HG03066 (cell line): Measurements from ENCODE around the gene SNRPD3.

Source experiments
- ATAC-seq: cut with Tn5 transposase; IDR thresholded peaks from one replicate; pipeline ENCODE4 v1.9.1; 2021; ENCODE audit warnings: low read depth; ENCODE audit not compliant: unreplicated experiment

SNRPD3 gene

GRCh38 chr22:24565077-24565476, 9.3 kb downstream of the SNRPD3 start:
- no peak for ATAC-seq

GRCh38 chr22:24566899-24567511, 11.2 kb downstream of the SNRPD3 start:
- ATAC-seq: no peak

- ATAC-seq: no peak
Measured at GRCh38 chr22:24567668-24568067, 11.9 kb downstream of the SNRPD3 start.

GRCh38 chr22:24571266-24571665, 15.5 kb downstream of the SNRPD3 start:
- no peak for ATAC-seq

GRCh38 chr22:24576778-24577177, 21.0 kb downstream of the SNRPD3 start:
- no peak for ATAC-seq

GRCh38 chr22:24578355-24579257, 22.8 kb downstream of the SNRPD3 start:
- ATAC-seq: no peak

- ATAC-seq: no peak
Measured at GRCh38 chr22:24579258-24579601, 23.4 kb downstream of the SNRPD3 start.

GRCh38 chr22:24580276-24580675, 24.5 kb downstream of the SNRPD3 start:
- ATAC-seq: no peak

GRCh38 chr22:24582056-24582814, 26.4 kb downstream of the SNRPD3 start:
- ATAC-seq: no peak

- ATAC-seq: no peak
Measured at GRCh38 chr22:24583221-24584165, 27.7 kb downstream of the SNRPD3 start.

- no peak for ATAC-seq
Measured at GRCh38 chr22:24584166-24584790, 28.5 kb downstream of the SNRPD3 start.

GRCh38 chr22:24584871-24585411, 29.1 kb downstream of the SNRPD3 start:
- ATAC-seq: no peak

- ATAC-seq: no peak
Measured at GRCh38 chr22:24585461-24585860, 29.7 kb downstream of the SNRPD3 start.

- ATAC-seq: no peak
Measured at GRCh38 chr22:24585927-24586546, 30.2 kb downstream of the SNRPD3 start.

GRCh38 chr22:24587251-24587650, 31.5 kb downstream of the SNRPD3 start:
- ATAC-seq: no peak

- no peak for ATAC-seq
Measured at GRCh38 chr22:24587948-24588347, 32.1 kb downstream of the SNRPD3 start.

GRCh38 chr22:24588381-24588756, 32.6 kb downstream of the SNRPD3 start:
- no peak for ATAC-seq

- no peak for ATAC-seq
Measured at GRCh38 chr22:24588757-24589481, 33.1 kb downstream of the SNRPD3 start.
